Progenitor cell of endocrine pancreas (in vitro differentiated cells): ENCODE data around the gene WDR7. TPM values are rescaled to one million over a fixed set of nuclear protein-coding genes. Genes with fewer than 3 reads are reported as not detected.

ENCODE experiments used
- DNase-seq: peaks from one replicate; pipeline ENCODE4 v3.0.0; 2021; ENCODE audit warnings: low spot score; ENCODE audit not compliant: unreplicated experiment
- H3K27ac Mint-ChIP-seq: 2 replicates; pipeline ENCODE4 v1.8.0; 2021; ENCODE audit warnings: mild to moderate bottlenecking, moderate library complexity, mixed read lengths
- H3K27me3 Mint-ChIP-seq: 2 replicates; pipeline ENCODE4 v1.8.0; 2021; ENCODE audit warnings: mixed read lengths
- H3K36me3 Mint-ChIP-seq: 2 replicates; pipeline ENCODE4 v1.8.0; 2022; ENCODE audit warnings: mixed read lengths; ENCODE audit not compliant: insufficient read depth
- H3K4me1 Mint-ChIP-seq: 2 replicates; pipeline ENCODE4 v1.8.0; 2021; ENCODE audit warnings: low read depth, mixed read lengths
- H3K4me3 Mint-ChIP-seq: 2 replicates; pipeline ENCODE4 v1.8.0; 2021; ENCODE audit warnings: low read depth, mild to moderate bottlenecking, moderate library complexity, mixed read lengths
- H3K9me3 Mint-ChIP-seq: 2 replicates; pipeline ENCODE4 v1.8.0; 2021; ENCODE audit warnings: low read depth, mixed read lengths
- CTCF ChIP-seq: fragments of 200-600 bp; sonication (generic); IDR thresholded peaks from one replicate; pipeline ENCODE4 v1.5.0; 2021; ENCODE audit warnings: antibody characterized with exemption, mild to moderate bottlenecking; ENCODE audit not compliant: unreplicated experiment
- total RNA-seq: library from RNA; stranded (reverse); gene quantifications from 2 replicates; pipeline ENCODE4 v1.2.1, GENCODE V29; 2021

WDR7 gene
- total RNA-seq, 1 donor from 2014 or later: 23.2 TPM

GRCh38 chr18:56741685-56742084 lies 90.5 kb downstream of the WDR7 start:
- Mint-ChIP-seq H3K4me3 (no peak overlapping the region), H3K27me3 (no peaks in the 10 kb centered on the region), H3K4me1 (no peaks in the 10 kb centered on the region), H3K36me3 (no peaks in the 10 kb centered on the region), H3K9me3 (no peaks in the 10 kb centered on the region), H3K27ac (no peak overlapping the region)
- no peak for TF ChIP-seq CTCF
- no peak for DNase-seq

GRCh38 chr18:56743115-56743514 lies 92.0 kb downstream of the WDR7 start:
- H3K9me3 Mint-ChIP-seq: no peaks in the 10 kb centered on the region
- H3K4me1 Mint-ChIP-seq: no peaks in the 10 kb centered on the region
- no peak for TF ChIP-seq CTCF
- H3K4me3 Mint-ChIP-seq: no peak overlapping the region
- no peaks in the 10 kb centered on the region for H3K27me3 Mint-ChIP-seq
- H3K36me3 Mint-ChIP-seq: no peaks in the 10 kb centered on the region
- DNase-seq: no peak
- no peak overlapping the region for H3K27ac Mint-ChIP-seq

- H3K27ac Mint-ChIP-seq: no peak overlapping the region
- no peaks in the 10 kb centered on the region for H3K9me3 Mint-ChIP-seq
- DNase-seq: no peak
- H3K4me3 Mint-ChIP-seq: no peak overlapping the region
- H3K27me3 Mint-ChIP-seq: no peaks in the 10 kb centered on the region
- peaks cover 4% of the 10 kb centered on the region for H3K4me1 Mint-ChIP-seq
- no peaks in the 10 kb centered on the region for H3K36me3 Mint-ChIP-seq
- TF ChIP-seq CTCF: no peak
Measured at GRCh38 chr18:56747032-56747658, 96.0 kb downstream of the WDR7 start.

GRCh38 chr18:56747857-56748256 lies 96.7 kb downstream of the WDR7 start:
- TF ChIP-seq CTCF: no peak
- Mint-ChIP-seq H3K4me1 (peaks cover 4% of the 10 kb centered on the region), H3K27me3 (no peaks in the 10 kb centered on the region), H3K9me3 (no peaks in the 10 kb centered on the region), H3K36me3 (no peaks in the 10 kb centered on the region), H3K4me3 (no peak overlapping the region), H3K27ac (no peak overlapping the region)
- DNase-seq: no peak

GRCh38 chr18:56748698-56749268 lies 97.6 kb downstream of the WDR7 start:
- H3K4me3 Mint-ChIP-seq: no peak overlapping the region
- no peaks in the 10 kb centered on the region for H3K27me3 Mint-ChIP-seq
- H3K36me3 Mint-ChIP-seq: no peaks in the 10 kb centered on the region
- no peak overlapping the region for H3K27ac Mint-ChIP-seq
- no peaks in the 10 kb centered on the region for H3K9me3 Mint-ChIP-seq
- no peak for DNase-seq
- TF ChIP-seq CTCF: peak; percentile 83
- peaks cover 4% of the 10 kb centered on the region for H3K4me1 Mint-ChIP-seq
